ENCODE data around the gene PFDN4.

Gene PFDN4

GRCh38 chr20:54178256-54178655 is 29.6 kb upstream of the PFDN4 start:
- Histone ChIP-seq H3K18ac (ENCODE audit: low read length) (no peak overlapping the region), H3K4me1 (ENCODE audit: control insufficient read depth in 2 of 2, insufficient read depth in 1 of 2, low read depth in 1 of 2, low read length in 2 of 2) (peaks cover 7 to 8% of the 10 kb centered on the region in 2 donors), H3K4ac (ENCODE audit: low read length) (no peak overlapping the region), H3K27ac (replicated peaks; ENCODE audit: low read length) (no peak overlapping the region), H4K91ac (ENCODE audit: low read depth, low read length, poor library complexity) (no peak overlapping the region), H3K27me3 (ENCODE audit: control insufficient read depth in 3 of 3, insufficient read depth in 3 of 3, low read depth in 1 of 3, low read length in 3 of 3) (peaks cover 11 to 61% (median 22%) of the 10 kb centered on the region in 3 experiments), H2BK15ac (ENCODE audit: low read length) (no peak overlapping the region), H3K9me3 (replicated peaks in 1 of 2; ENCODE audit: control insufficient read depth in 2 of 2, insufficient read depth in 1 of 2, low read depth in 1 of 2, low read length in 2 of 2) (no peaks in the 10 kb centered on the region), H3K23ac (ENCODE audit: low read depth, low read length, poor library complexity) (no peak overlapping the region), H3K4me3 (ENCODE audit: low read length in 2 of 2) (no peak overlapping the region), H3K36me3 (replicated peaks in 1 of 2; ENCODE audit: control insufficient read depth in 2 of 2, insufficient read depth in 2 of 2, low read length in 2 of 2) (no peaks in the 10 kb centered on the region), H3K79me1 (ENCODE audit: low read depth, low read length) (no peaks in the 10 kb centered on the region), H3K4me2 (ENCODE audit: insufficient read depth, low read length, poor library complexity, severe bottlenecking) (no peak overlapping the region), H2BK12ac (ENCODE audit: low read length) (no peak overlapping the region), H2AK5ac (ENCODE audit: low read depth, low read length) (no peak overlapping the region), H3K14ac (ENCODE audit: low read length) (no peak overlapping the region), H3K9ac (ENCODE audit: low read depth, low read length, poor library complexity) (no peak overlapping the region), H2BK120ac (ENCODE audit: low read depth, low read length) (no peak overlapping the region), H4K8ac (ENCODE audit: low read depth, low read length) (no peak overlapping the region), H2AFZ (ENCODE audit: low read length) (no peak overlapping the region), H2BK5ac (ENCODE audit: low read length) (no peak overlapping the region)
- no CpG with 5 or more reads among the region's 2 CpGs for WGBS, 2 donors (ENCODE audit: extremely low coverage in 2 of 2, insufficient read length in 2 of 2, insufficient replicate concordance in 1 of 2)
- no peak for DNase-seq (ENCODE audit: low spot score)

- Histone ChIP-seq H3K4me3 (ENCODE audit: low read length in 2 of 2) (no peak overlapping the region), H3K14ac (ENCODE audit: low read length) (no peak overlapping the region), H3K4ac (ENCODE audit: low read length) (no peak overlapping the region), H2BK5ac (ENCODE audit: low read length) (no peak overlapping the region), H3K9me3 (replicated peaks in 1 of 2; ENCODE audit: control insufficient read depth in 2 of 2, insufficient read depth in 1 of 2, low read depth in 1 of 2, low read length in 2 of 2) (no peaks in the 10 kb centered on the region), H2BK120ac (ENCODE audit: low read depth, low read length) (no peak overlapping the region), H3K27me3 (ENCODE audit: control insufficient read depth in 3 of 3, insufficient read depth in 3 of 3, low read depth in 1 of 3, low read length in 3 of 3) (peaks cover 0 to 51% (median 5%) of the 10 kb centered on the region in 3 experiments), H4K8ac (ENCODE audit: low read depth, low read length) (no peak overlapping the region), H2BK12ac (ENCODE audit: low read length) (no peak overlapping the region), H3K23ac (ENCODE audit: low read depth, low read length, poor library complexity) (no peak overlapping the region), H3K36me3 (replicated peaks in 1 of 2; ENCODE audit: control insufficient read depth in 2 of 2, insufficient read depth in 2 of 2, low read length in 2 of 2) (no peaks in the 10 kb centered on the region), H2BK15ac (ENCODE audit: low read length) (no peak overlapping the region), H4K91ac (ENCODE audit: low read depth, low read length, poor library complexity) (no peak overlapping the region), H3K9ac (ENCODE audit: low read depth, low read length, poor library complexity) (no peak overlapping the region), H3K4me2 (ENCODE audit: insufficient read depth, low read length, poor library complexity, severe bottlenecking) (no peak overlapping the region), H3K27ac (replicated peaks; ENCODE audit: low read length) (no peak overlapping the region), H3K79me1 (ENCODE audit: low read depth, low read length) (no peaks in the 10 kb centered on the region), H3K18ac (ENCODE audit: low read length) (no peak overlapping the region), H2AFZ (ENCODE audit: low read length) (no peak overlapping the region), H3K4me1 (ENCODE audit: control insufficient read depth in 2 of 2, insufficient read depth in 1 of 2, low read depth in 1 of 2, low read length in 2 of 2) (peaks cover 0 to under 1% of the 10 kb centered on the region in 2 donors), H2AK5ac (ENCODE audit: low read depth, low read length) (no peak overlapping the region)
- DNase-seq (ENCODE audit: low spot score): no peak
- WGBS, 2 donors (ENCODE audit: extremely low coverage in 2 of 2, insufficient read length in 2 of 2, insufficient replicate concordance in 1 of 2): no CpG with 5 or more reads among the region's 2 CpGs
Observed at GRCh38 chr20:54179946-54180345, 27.9 kb upstream of the PFDN4 start.

GRCh38 chr20:54180931-54181330 is 27.0 kb upstream of the PFDN4 start:
- no peak overlapping the region for H3K23ac ChIP-seq (ENCODE audit: low read depth, low read length, poor library complexity)
- peaks cover 0 to 51% (median 2%) of the 10 kb centered on the region in 3 experiments for H3K27me3 ChIP-seq (ENCODE audit: control insufficient read depth in 3 of 3, insufficient read depth in 3 of 3, low read depth in 1 of 3, low read length in 3 of 3)
- WGBS, 2 donors (ENCODE audit: extremely low coverage in 2 of 2, insufficient read length in 2 of 2, insufficient replicate concordance in 1 of 2): no CpG with 5 or more reads among the region's 1 CpG

GRCh38 chr20:54184071-54184470 is 23.8 kb upstream of the PFDN4 start:
- Histone ChIP-seq H3K4ac (ENCODE audit: low read length) (no peak overlapping the region), H2BK5ac (ENCODE audit: low read length) (no peak overlapping the region), H4K91ac (ENCODE audit: low read depth, low read length, poor library complexity) (no peak overlapping the region), H2AFZ (ENCODE audit: low read length) (no peak overlapping the region), H3K18ac (ENCODE audit: low read length) (no peak overlapping the region), H3K23ac (ENCODE audit: low read depth, low read length, poor library complexity) (no peak overlapping the region), H4K8ac (ENCODE audit: low read depth, low read length) (no peak overlapping the region), H3K9me3 (replicated peaks in 1 of 2; ENCODE audit: control insufficient read depth in 2 of 2, insufficient read depth in 1 of 2, low read depth in 1 of 2, low read length in 2 of 2) (no peaks in the 10 kb centered on the region), H3K79me1 (ENCODE audit: low read depth, low read length) (no peaks in the 10 kb centered on the region), H3K27me3 (ENCODE audit: control insufficient read depth in 3 of 3, insufficient read depth in 3 of 3, low read depth in 1 of 3, low read length in 3 of 3) (peaks cover 0 to 54% (median 2%) of the 10 kb centered on the region in 3 experiments), H3K9ac (ENCODE audit: low read depth, low read length, poor library complexity) (no peak overlapping the region), H3K14ac (ENCODE audit: low read length) (no peak overlapping the region), H3K4me2 (ENCODE audit: insufficient read depth, low read length, poor library complexity, severe bottlenecking) (no peak overlapping the region), H2BK12ac (ENCODE audit: low read length) (no peak overlapping the region), H2BK120ac (ENCODE audit: low read depth, low read length) (no peak overlapping the region), H2AK5ac (ENCODE audit: low read depth, low read length) (no peak overlapping the region), H3K36me3 (replicated peaks in 1 of 2; ENCODE audit: control insufficient read depth in 2 of 2, insufficient read depth in 2 of 2, low read length in 2 of 2) (no peaks in the 10 kb centered on the region), H3K4me3 (ENCODE audit: low read length in 2 of 2) (no peak overlapping the region), H3K4me1 (ENCODE audit: control insufficient read depth in 2 of 2, insufficient read depth in 1 of 2, low read depth in 1 of 2, low read length in 2 of 2) (no peaks in the 10 kb centered on the region), H3K27ac (replicated peaks; ENCODE audit: low read length) (no peak overlapping the region), H2BK15ac (ENCODE audit: low read length) (no peak overlapping the region)
- DNase-seq (ENCODE audit: low spot score): no peak
- WGBS, 2 donors (ENCODE audit: extremely low coverage in 2 of 2, insufficient read length in 2 of 2, insufficient replicate concordance in 1 of 2): no CpG with 5 or more reads among the region's 3 CpGs

More at GRCh38 chr20:54180931-54181330, 27.0 kb upstream of the PFDN4 start:
- no peak overlapping the region for H2AFZ ChIP-seq (ENCODE audit: low read length)
- H2BK15ac ChIP-seq (ENCODE audit: low read length): no peak overlapping the region
- H3K4me3 ChIP-seq (ENCODE audit: low read length in 2 of 2): no peak overlapping the region
- no peaks in the 10 kb centered on the region for H3K9me3 ChIP-seq (replicated peaks in 1 of 2; ENCODE audit: control insufficient read depth in 2 of 2, insufficient read depth in 1 of 2, low read depth in 1 of 2, low read length in 2 of 2)
- H3K36me3 ChIP-seq (replicated peaks in 1 of 2; ENCODE audit: control insufficient read depth in 2 of 2, insufficient read depth in 2 of 2, low read length in 2 of 2): no peaks in the 10 kb centered on the region
- H3K4me2 ChIP-seq (ENCODE audit: insufficient read depth, low read length, poor library complexity, severe bottlenecking): no peak overlapping the region
- H2BK12ac ChIP-seq (ENCODE audit: low read length): no peak overlapping the region
- no peak overlapping the region for H2AK5ac ChIP-seq (ENCODE audit: low read depth, low read length)
- H3K4me1 ChIP-seq (ENCODE audit: control insufficient read depth in 2 of 2, insufficient read depth in 1 of 2, low read depth in 1 of 2, low read length in 2 of 2): no peaks in the 10 kb centered on the region
- no peak overlapping the region for H3K27ac ChIP-seq (replicated peaks; ENCODE audit: low read length)
- no peak overlapping the region for H3K9ac ChIP-seq (ENCODE audit: low read depth, low read length, poor library complexity)
- H4K91ac ChIP-seq (ENCODE audit: low read depth, low read length, poor library complexity): no peak overlapping the region
- H3K4ac ChIP-seq (ENCODE audit: low read length): no peak overlapping the region
- H4K8ac ChIP-seq (ENCODE audit: low read depth, low read length): no peak overlapping the region
- no peak overlapping the region for H3K18ac ChIP-seq (ENCODE audit: low read length)
- H3K79me1 ChIP-seq (ENCODE audit: low read depth, low read length): no peaks in the 10 kb centered on the region
- H2BK120ac ChIP-seq (ENCODE audit: low read depth, low read length): no peak overlapping the region
- no peak overlapping the region for H3K14ac ChIP-seq (ENCODE audit: low read length)
- H2BK5ac ChIP-seq (ENCODE audit: low read length): no peak overlapping the region
- DNase-seq (ENCODE audit: low spot score): no peak
